HG03575 (cell line): Measurements from ENCODE around the gene CFAP100.

Experiments used
- ATAC-seq: cut with Tn5 transposase; IDR thresholded peaks from one replicate; pipeline ENCODE4 v1.9.1; 2021; ENCODE audit not compliant: unreplicated experiment, insufficient number of reproducible peaks, low FRiP score; ENCODE audit errors: extremely low read depth

CFAP100 gene

GRCh38 chr3:126355777-126356372 is 38.8 kb upstream of the CFAP100 start:
- ATAC-seq = no peak

- ATAC-seq = no peak
These were observed 38.1 kb upstream of the CFAP100 start for GRCh38 chr3:126356373-126357264.

GRCh38 chr3:126357295-126358037 is 37.2 kb upstream of the CFAP100 start, which contains the start of gene KLF15:
TSS of gene KLF15 (minus strand) at chr3:126357408. CDS start at chr3:126352922, 4,486 bp downstream.
- ATAC-seq = no peak

- no peak for ATAC-seq
These were observed 36.5 kb upstream of the CFAP100 start for GRCh38 chr3:126358038-126358815.

- ATAC-seq = no peak
These were observed 35.9 kb upstream of the CFAP100 start for GRCh38 chr3:126358816-126359181.

GRCh38 chr3:126360046-126360713 is 34.5 kb upstream of the CFAP100 start:
- no peak for ATAC-seq

GRCh38 chr3:126360714-126361060 is 34.0 kb upstream of the CFAP100 start:
- no peak for ATAC-seq

- no peak for ATAC-seq
These were observed 33.5 kb upstream of the CFAP100 start for GRCh38 chr3:126361211-126361610.

GRCh38 chr3:126364130-126364695 is 30.5 kb upstream of the CFAP100 start:
- ATAC-seq = no peak

GRCh38 chr3:126364731-126365301 is 29.9 kb upstream of the CFAP100 start:
- no peak for ATAC-seq

- ATAC-seq = no peak
These were observed 29.1 kb upstream of the CFAP100 start for GRCh38 chr3:126365351-126366277.

- ATAC-seq = no peak
These were observed 27.3 kb upstream of the CFAP100 start for GRCh38 chr3:126367316-126367805.

- ATAC-seq = no peak
These were observed 25.2 kb upstream of the CFAP100 start for GRCh38 chr3:126369490-126369889.

GRCh38 chr3:126370055-126370454 is 24.7 kb upstream of the CFAP100 start:
- no peak for ATAC-seq

GRCh38 chr3:126370606-126371005 is 24.1 kb upstream of the CFAP100 start:
- no peak for ATAC-seq

GRCh38 chr3:126371096-126371705 is 23.5 kb upstream of the CFAP100 start:
- no peak for ATAC-seq
